WI38 (cell line): ENCODE measurements around the gene KRTAP5-5.
A peak's percentile ranks its signal among the peaks of the same experiment; 100 is the strongest.

Experiments
- H3K4me3 ChIP-seq: 2 replicates; pipeline ENCODE4 v1.5.1; 2011; ENCODE audit warnings: low read depth, mild to moderate bottlenecking, control low read depth, low read length
- CTCF ChIP-seq: IDR thresholded peaks from 2 replicates; pipeline ENCODE4 v1.5.1; 2012; ENCODE audit warnings: low read depth, mild to moderate bottlenecking, control low read depth, low read length

The KRTAP5-5 gene

GRCh38 chr11:1650034-1650917 lies 20.7 kb downstream of the KRTAP5-5 start:
- H3K4me3 ChIP-seq, result no peak overlapping the region
- TF ChIP-seq CTCF, result no peak

- H3K4me3 ChIP-seq, result no peak overlapping the region
- no peak for TF ChIP-seq CTCF
These were observed 21.3 kb downstream of the KRTAP5-5 start for GRCh38 chr11:1650918-1651262.

- TF ChIP-seq CTCF, result no peak
- no peak overlapping the region for H3K4me3 ChIP-seq
These were observed 21.9 kb downstream of the KRTAP5-5 start for GRCh38 chr11:1651411-1651980.

DNA sequence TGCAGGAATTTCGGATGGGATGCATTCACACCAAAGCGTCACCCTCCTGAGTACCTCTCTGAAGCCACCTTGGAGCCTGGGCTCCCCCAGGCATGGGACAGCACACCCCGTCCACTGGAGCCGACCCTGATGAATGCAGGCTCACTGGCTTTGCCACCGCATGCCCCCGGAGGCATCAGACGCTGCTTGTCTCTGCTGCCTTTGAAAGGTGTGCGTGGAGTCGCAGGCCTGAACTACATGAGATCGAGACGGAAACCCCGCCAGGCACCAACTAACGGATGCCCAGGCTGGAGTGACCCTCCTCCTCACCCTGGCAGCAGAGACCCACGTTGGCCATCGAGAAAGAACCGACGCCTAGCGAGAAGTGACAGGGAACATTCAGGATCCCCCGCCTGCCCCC lies 22.5 kb downstream of the KRTAP5-5 start:
- no peak overlapping the region for H3K4me3 ChIP-seq

GRCh38 chr11:1652442-1652770 lies 22.8 kb downstream of the KRTAP5-5 start:
- TF ChIP-seq CTCF, result no peak
- H3K4me3 ChIP-seq, result no peak overlapping the region

More for the DNA sequence above, 22.5 kb downstream of the KRTAP5-5 start:
- no peak for TF ChIP-seq CTCF

DNA sequence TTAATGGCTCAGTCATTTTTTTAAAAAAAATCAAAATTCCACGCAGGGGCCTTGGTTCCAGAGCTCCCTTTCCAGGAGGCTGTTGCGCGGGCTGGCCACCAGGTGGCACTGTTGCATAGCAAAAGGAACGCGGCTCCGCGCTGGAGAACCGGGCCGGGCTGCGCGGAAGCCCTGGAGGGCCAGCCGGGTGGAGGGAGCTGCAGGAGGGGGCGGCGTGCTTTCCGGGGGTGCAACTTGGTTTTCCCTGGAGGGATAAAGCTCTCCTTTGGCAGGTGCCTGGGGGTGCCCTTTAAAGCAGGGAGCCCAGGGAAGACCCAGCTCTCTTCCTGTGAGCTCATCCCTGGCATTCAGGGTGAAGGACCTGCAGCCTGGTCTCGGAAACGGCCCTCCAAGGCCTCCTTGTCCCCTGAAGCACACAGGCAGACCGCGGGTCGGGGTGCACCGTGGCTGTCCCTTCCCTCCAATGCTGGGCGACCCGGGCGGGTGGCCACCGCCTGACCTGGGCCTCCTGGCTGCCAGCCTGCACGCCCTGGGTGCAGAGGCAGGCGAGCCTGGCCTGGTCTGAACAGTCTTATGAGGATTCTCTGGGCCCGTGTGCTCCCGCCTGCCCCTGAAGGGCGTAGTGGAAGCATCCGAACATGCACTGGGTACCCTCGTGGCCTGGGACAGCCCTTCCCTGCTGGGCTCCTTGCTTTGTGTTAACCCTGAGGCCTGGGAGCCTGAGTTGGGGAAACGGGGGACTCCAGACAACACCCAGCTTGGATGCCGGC lies 23.4 kb downstream of the KRTAP5-5 start:
- TF ChIP-seq CTCF, result peak; percentile 96

More for the DNA sequence above, 23.4 kb downstream of the KRTAP5-5 start:
- no peak overlapping the region for H3K4me3 ChIP-seq
